Right hindlimb (tissue), 1 donor: ENCODE data around the gene PLA2G2D.
"Not testable (repeated sequence)": the region's sequence is repeated elsewhere in the genome, so short reads cannot be mapped to it uniquely, and the experiment has no call there.

Experiments
- DNase-seq: peaks from one replicate; pipeline ENCODE4 v3.0.0-alpha.2; 2018

PLA2G2D gene

DNA sequence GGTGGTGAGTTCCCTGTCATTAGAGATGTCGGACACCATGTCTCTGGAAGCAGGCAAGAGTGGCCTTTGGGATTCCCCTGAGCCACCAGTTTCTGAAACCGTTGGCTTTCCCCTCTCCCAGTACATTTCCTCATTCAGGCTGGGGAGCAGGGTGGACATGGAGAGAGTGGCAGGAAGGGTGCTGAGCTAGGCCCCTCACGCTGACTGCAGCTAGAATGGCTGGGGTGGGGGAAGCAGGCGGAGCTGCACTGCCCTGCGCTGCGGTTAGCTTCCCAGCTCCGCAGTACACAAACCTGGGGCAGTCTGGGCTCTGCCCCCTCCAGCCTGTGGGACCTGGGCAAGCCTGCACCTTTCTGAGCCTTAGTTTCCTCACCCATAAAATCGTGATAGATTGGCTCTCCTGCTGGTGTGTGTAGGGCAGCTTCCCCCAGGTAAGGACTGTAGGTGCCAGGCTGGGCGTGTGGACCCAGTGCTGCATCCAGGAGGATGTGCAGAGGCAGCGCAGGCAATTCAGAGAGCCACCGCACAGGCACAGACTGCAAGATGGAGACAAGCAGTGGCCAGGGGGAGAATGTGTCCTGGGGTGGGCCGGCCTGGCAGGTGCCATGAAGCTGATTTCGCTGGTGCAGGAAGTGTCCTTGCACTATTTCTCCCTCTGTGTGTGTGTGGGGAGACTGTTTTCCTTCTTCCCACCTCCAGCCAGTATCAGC is 22.8 kb upstream of the PLA2G2D start:
- no peak for DNase-seq

DNA sequence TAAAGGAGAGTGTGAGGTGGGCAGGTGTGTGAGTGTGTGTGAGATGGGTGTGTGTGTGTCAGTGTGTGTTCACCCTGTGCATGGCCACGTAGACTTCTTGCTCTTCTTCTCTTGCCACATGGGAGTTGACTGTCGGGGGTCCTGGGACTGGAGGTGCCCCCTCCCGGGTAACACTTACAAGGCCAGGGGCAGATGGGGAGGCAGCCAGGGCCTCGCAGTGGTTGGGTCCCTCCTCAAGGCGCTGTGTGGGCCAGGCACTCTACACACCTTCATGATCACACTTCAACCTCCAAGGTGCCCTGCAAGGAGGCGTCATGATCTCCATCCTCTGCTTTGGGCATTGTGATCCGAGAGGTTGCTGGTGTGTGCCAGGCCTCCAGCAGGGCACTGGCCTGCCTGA is 22.1 kb upstream of the PLA2G2D start:
- no peak for DNase-seq

GRCh38 chr1:20141001-20141400 is 21.7 kb upstream of the PLA2G2D start:
- no peak for DNase-seq

DNA sequence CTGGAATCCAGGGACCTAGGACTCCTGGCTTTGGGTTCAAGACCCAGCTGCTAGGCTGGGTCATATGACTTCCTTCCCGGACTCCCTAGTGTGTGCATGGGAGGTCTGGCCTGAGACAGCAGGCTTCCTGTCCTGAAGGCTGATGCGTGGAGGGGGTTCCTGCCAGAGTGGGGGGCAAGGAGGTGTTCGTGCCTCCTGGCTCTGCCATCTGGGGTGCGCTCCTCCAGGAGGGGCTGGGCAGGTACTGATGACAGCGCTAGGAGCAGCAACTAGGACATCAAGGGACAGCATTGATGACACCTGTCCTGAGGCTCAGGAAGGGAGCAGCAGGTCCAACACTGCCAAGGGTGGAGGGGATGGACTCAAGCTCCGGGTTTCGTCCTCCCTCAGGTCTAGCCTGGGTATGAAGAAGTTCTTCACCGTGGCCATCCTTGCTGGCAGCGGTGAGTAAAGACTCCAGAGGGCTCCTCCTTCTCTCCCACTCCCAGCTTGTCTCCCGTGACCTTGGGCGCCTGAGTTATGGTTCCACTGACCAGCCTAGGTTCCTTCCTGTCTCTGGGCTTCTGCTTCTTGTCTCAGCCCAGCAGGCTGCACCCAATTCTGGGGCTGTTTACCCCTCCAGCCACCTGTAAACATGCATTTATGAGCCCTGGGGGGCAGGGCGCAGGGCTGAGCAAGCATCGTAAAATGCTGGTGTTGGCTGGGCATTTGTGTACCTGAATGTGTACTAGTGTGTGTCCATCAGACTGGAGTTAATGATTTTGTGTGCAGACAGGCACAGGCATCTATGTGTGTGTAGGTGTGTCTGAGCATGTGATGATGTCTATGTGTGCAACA is 20.7 kb upstream of the PLA2G2D start:
- no peak for DNase-seq

DNA sequence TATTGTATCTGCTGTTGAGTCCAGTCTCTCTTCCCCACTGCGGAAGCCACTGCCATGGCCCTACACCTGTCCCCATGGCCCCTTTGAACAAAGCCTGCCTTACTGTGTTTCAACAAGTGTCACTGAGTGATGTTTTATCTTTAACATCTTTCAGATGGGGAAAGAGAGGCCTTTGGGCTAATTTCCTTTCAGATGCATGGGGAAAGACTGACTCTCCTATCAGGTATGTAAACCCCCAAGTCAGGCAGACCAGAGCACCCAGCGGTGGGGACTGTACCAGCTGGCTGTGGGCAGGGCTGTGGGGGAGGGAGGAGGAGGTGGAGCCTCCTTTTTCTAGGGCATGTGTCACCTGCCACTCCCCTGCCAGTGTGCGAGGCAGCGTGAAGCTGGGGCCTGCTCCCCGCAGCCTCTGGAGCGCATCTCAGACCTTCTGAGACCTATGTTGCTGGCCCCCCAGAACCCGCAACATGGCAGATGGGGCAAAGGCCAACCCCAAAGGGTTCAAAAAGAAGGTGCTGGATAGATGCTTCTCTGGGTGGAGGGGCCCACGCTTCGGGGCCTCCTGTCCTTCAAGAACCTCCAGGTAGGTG is 19.7 kb upstream of the PLA2G2D start, which contains the start of gene PLA2G2F:
Gene PLA2G2F, plus strand, starts transcription at position 363 of the 590 bp plus-strand sequence. Its CDS starts 105 bp downstream, at position 468.
- no peak for DNase-seq

- DNase-seq: no peak
These were observed 19.0 kb upstream of the PLA2G2D start for GRCh38 chr1:20138346-20138745.

GRCh38 chr1:20137604-20138003 is 18.3 kb upstream of the PLA2G2D start:
- DNase-seq: no peak

GRCh38 chr1:20137055-20137454 is 17.7 kb upstream of the PLA2G2D start:
- no peak for DNase-seq

- no peak for DNase-seq
These were observed 16.9 kb upstream of the PLA2G2D start for GRCh38 chr1:20136249-20136648.

DNA sequence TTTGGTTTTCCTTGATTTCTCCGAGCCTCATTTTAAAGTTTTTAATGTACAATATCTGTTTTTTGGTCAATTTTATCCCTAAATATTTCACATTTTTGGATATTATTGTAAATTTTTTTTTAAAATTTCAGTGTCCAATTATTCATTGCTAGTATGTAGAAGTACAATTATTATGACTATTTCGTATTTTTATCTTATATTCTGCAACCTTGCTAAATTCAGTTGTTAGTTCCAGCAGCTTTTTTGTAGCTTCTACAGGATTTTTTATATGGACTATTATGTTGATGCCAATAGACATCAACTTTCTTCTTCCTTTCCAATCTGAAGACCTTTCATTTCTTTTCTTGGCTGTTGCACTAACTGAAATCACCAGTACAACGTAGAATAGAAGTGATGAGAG is 15.7 kb upstream of the PLA2G2D start:
- DNase-seq: no peak

GRCh38 chr1:20130518-20130917 is 11.2 kb upstream of the PLA2G2D start:
- not testable (repeated sequence) for DNase-seq

- DNase-seq: no peak
These were observed 7.6 kb upstream of the PLA2G2D start for GRCh38 chr1:20126806-20127440.

GRCh38 chr1:20126041-20126805 is 6.9 kb upstream of the PLA2G2D start:
- DNase-seq: no peak

DNA sequence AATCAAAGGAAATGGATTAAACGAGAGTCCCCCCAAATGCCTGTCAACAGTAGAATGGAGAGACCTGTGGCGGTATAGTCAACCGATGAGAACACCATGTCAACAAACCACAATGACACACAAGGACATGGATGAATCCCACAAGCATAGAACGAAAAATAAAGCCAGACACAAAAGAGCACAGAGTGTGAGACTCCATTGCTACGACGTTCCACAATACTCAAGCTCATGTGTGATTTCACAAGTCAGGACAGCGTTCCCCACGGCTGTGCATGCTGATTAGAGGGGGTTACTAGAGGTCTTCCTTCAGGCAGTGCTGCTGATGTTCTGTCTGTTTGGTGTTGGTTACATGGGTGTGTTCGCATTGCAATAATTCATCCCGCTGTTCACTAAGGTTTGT is 5.8 kb upstream of the PLA2G2D start:
- DNase-seq: no peak

GRCh38 chr1:20124456-20125057 is 5.2 kb upstream of the PLA2G2D start:
- DNase-seq: no peak

DNA sequence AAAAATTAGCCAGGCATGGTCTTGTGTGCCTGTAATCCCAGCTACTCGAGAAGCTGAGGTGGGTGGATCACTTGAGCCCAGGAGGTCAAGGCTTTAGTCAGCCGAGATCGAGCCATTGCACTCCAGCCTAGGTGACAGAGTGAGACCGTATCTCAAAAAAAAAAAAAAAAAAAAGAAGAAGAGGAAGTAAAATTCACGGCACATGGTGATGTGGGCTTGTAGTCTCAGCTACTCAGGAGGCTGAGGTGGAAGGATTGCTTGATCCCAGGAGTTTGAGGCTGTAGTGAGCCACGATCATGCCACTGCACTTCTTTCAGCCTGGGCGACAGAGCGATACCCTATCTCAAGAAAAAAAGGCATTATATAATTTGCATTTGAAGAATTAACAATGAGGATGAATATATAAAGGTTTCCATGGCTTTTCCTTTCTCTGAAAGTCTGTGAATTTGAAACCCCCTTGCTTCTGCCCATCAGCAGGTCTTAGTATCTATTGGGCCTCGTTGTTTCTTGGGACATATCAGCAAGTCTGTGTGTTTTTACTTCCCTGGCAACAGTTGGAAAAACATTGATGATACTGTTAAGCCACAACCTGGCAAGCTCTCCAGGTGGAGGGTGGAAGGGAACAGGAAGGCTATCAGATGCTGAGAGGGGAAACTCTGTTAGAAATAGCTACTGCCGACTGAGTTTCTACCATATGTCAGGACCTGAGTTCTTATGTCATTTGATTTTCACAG is 4.6 kb upstream of the PLA2G2D start:
- no peak for DNase-seq

- DNase-seq: no peak
These were observed 1.5 kb upstream of the PLA2G2D start for GRCh38 chr1:20120796-20121195.

DNA sequence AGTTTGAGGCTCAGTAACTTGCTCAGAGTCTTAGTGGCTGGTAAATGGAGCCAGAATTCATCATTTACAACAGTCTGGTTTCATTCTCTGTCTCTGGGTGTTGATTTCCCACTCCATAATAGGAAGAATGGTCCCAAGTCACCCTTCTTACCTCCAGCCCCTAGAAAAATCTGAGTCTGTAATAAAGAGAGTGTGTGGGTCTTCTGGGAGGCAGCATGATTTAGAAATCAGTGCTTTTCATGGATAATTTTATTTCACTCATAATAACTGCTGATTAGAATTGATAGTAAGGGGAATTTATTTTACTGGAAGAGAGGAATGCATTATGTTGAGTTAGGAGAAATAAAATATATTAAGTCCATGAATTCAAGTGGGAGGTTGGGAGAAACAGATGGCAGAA is 2.1 kb downstream of the PLA2G2D start:
- DNase-seq: no peak

- no peak for DNase-seq
These were observed 3.4 kb downstream of the PLA2G2D start for GRCh38 chr1:20115916-20116315.

DNA sequence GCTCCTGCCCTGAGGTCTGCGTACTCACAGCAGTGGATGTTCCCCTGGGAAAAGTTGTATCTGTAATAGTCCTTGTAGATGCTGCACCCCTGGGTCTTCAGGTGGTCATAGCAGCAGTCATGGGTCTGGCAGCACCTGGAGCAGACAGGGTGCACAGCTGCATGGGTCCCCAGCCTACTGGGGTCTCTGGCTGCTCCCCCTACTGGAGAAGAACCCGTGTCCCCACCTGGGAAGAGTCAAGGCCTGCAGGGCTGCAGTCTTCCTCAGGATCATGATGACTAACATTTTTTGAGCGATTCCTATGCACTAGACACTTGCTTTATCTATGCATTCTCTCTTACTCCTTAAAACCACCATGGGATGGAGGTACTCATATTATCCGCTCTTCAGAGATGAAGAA is 3.9 kb downstream of the PLA2G2D start:
- no peak for DNase-seq

DNA sequence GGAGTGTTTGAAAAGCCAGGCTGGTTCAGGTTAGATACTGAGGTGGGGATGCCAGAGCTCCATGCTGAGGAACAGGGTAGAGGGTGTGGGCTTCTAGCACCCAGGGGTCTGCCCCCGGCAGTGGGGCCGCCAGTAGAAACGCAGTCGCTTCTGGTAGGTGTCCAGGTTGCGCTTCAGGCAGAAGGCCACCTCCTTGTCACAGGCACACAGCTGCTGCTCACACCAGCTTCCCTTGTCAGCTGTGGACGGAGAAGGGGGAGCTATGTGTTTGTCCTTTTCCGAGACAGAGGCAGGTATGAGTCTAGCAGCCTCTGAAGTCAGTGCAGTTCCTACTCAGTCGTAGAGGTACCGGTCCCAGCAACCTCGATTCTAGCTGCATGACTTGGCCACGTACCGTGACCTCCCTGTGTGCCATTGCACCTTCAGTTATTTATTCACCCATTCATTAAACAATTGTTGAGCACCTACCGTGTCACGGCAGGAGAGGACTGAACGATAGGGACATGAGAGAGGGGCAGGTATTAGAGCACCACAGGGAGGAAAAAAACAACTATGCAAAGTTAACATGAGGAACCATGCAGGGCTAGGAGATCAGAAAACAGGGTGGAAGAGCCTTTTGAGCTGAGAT is 5.2 kb downstream of the PLA2G2D start:
- DNase-seq: no peak
